Thymus (tissue), 11 donors: ENCODE results near the gene TENM4. TPM values are rescaled to one million over a fixed set of nuclear protein-coding genes. Genes with fewer than 3 reads are reported as not detected.

Source experiments
- DNase-seq, 9 donors: peaks; one replicate each; pipeline ENCODE4 v3.0.0-alpha.2; 2013; ENCODE audit warnings: low spot score in 9 of 9, low read depth in 6 of 9, missing footprints in 1 of 9
- H3K27ac ChIP-seq, 2 donors: one replicate each; pipeline ENCODE4 v1.5.1; 2013; ENCODE audit warnings: control low read depth in 1 of 2, low read depth in 1 of 2, low read length in 1 of 2, mild to moderate bottlenecking in 1 of 2, moderate library complexity in 1 of 2
- H3K27me3 ChIP-seq, 2 donors: one replicate each; pipeline ENCODE4 v1.5.1; 2013; ENCODE audit warnings: low read length in 1 of 2; ENCODE audit not compliant: control insufficient read depth in 2 of 2, insufficient read depth in 1 of 2
- H3K36me3 ChIP-seq, 2 donors: one replicate each; pipeline ENCODE4 v1.5.1; 2013; ENCODE audit warnings: low read length in 1 of 2, mild to moderate bottlenecking in 1 of 2, moderate library complexity in 1 of 2; ENCODE audit not compliant: control insufficient read depth in 2 of 2, insufficient read depth in 2 of 2
- H3K4me1 ChIP-seq, 2 donors: one replicate each; pipeline ENCODE4 v1.5.1; 2013; ENCODE audit warnings: low read length in 2 of 2; ENCODE audit not compliant: control insufficient read depth in 2 of 2, insufficient read depth in 2 of 2
- H3K4me3 ChIP-seq, 2 donors: one replicate each; pipeline ENCODE4 v1.5.1; 2013; ENCODE audit warnings: low read length in 2 of 2, control low read depth in 1 of 2, mild to moderate bottlenecking in 1 of 2
- H3K9me3 ChIP-seq, 2 donors: one replicate each; pipeline ENCODE4 v1.5.1; 2013; ENCODE audit warnings: low read length in 1 of 2, mild to moderate bottlenecking in 1 of 2; ENCODE audit not compliant: control insufficient read depth in 2 of 2, insufficient read depth in 1 of 2
- WGBS: extraction: QIAGEN DNeasy Blood & Tissue Kit; methylation state at CpG from one replicate; pipeline ENCODE4 v1.1.7; 2013; 5-methylcytosine and 5-hydroxymethylcytosine counted together
- polyA plus RNA-seq: library from polyadenylated mRNA; stranded (reverse); fragments of 200-250 nt; gene quantifications from one replicate; pipeline ENCODE4 v1.2.3, GENCODE V29; 2013
- total RNA-seq: library from RNA; stranded (reverse); fragments of 120-200 nt; gene quantifications from one replicate; pipeline ENCODE4 v1.2.4, GENCODE V29; 2013
- donor health status: healthy.

Gene TENM4
- total and polyA plus RNA-seq, 2 donors, result 1.0 to 2.8 TPM

DNA sequence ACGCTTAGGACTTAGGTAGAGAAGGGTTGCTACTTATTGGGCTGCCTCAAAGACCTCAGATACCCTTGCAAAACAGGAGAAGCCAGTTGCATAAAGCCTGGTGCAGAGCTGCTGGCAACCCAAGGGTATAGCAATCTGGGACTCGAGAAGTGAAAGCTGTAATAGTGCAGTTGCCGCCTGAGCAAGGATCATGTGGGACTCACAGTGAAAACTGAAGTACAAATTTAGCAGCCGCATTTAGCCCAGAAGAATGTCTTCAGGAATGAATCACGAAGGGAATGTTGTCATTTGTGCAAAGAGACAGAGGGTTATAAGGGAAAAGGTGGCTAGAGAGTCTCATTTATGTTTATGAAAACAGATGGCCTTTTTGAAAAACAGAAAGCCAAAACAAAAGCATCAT, 267.2 kb downstream of the TENM4 start:
- Histone ChIP-seq H3K4me3 (no peak overlapping the region), H3K27ac (no peak overlapping the region), H3K36me3 (no peaks in the 10 kb centered on the region), H3K9me3 (no peaks in the 10 kb centered on the region), H3K27me3 (no peaks in the 10 kb centered on the region), H3K4me1 (no peaks in the 10 kb centered on the region)
- no peak for DNase-seq
- WGBS, result 86% methylated on average over 5 of the region's 5 CpGs

DNA sequence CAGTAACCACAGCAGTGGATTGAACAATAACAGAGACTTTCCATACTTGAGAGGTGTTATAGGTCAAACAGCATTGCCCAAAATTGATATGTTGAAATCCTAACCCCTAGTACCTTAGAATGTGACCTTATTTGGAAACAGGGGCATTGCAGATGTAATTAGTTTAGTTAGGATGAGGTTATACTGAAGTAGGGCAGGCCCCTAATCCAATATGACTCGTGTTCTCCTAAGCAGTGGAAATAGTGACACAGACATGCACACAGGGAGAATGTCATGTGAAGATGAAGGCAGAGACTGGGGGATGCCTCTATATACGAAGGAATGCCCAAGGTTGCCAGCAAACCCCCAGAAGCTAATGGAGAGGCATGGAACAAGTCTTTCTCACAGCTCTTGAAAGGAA, 270.5 kb downstream of the TENM4 start:
- Histone ChIP-seq H3K27ac (no peak overlapping the region), H3K36me3 (no peaks in the 10 kb centered on the region), H3K9me3 (no peaks in the 10 kb centered on the region), H3K4me1 (no peaks in the 10 kb centered on the region), H3K4me3 (no peak overlapping the region), H3K27me3 (no peaks in the 10 kb centered on the region)
- WGBS, result 87% methylated on average over 2 of the region's 2 CpGs
- DNase-seq, result no peak

GRCh38 chr11:79168530-79169110, 272.2 kb downstream of the TENM4 start:
- no peaks in the 10 kb centered on the region for H3K4me1 ChIP-seq
- no peak for DNase-seq
- H3K4me3 ChIP-seq, result no peak overlapping the region
- H3K27me3 ChIP-seq, result no peaks in the 10 kb centered on the region
- no peak overlapping the region for H3K27ac ChIP-seq
- no peaks in the 10 kb centered on the region for H3K36me3 ChIP-seq
- 49% methylated on average over 3 of the region's 3 CpGs for WGBS
- no peaks in the 10 kb centered on the region for H3K9me3 ChIP-seq

GRCh38 chr11:79167510-79168188, 273.2 kb downstream of the TENM4 start:
- Histone ChIP-seq H3K36me3 (no peaks in the 10 kb centered on the region), H3K27me3 (no peaks in the 10 kb centered on the region), H3K4me3 (no peak overlapping the region), H3K27ac (no peak overlapping the region), H3K9me3 (no peaks in the 10 kb centered on the region), H3K4me1 (no peaks in the 10 kb centered on the region)
- no peak for DNase-seq
- 81% methylated on average over 3 of the region's 3 CpGs for WGBS

DNA sequence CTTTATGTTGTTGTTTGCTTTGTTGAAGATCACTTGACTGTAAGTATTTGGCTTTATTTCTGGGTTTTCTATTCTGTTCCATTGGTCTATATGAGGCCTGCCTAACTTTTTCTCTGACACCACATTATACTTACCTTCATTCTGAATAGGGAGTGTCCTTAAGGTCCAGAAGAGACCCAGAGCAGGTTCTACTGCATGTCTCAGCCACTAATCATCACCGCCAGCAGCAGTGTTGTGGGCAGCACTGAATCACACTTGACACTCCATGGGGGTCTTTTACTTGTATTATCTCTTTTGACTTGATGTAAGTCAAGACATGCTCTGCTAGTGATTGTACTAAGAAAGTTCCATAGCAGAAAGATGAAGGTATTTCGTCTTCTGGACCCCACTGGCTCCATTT, 274.9 kb downstream of the TENM4 start:
- DNase-seq, result no peak
- Histone ChIP-seq H3K36me3 (no peaks in the 10 kb centered on the region), H3K27me3 (no peaks in the 10 kb centered on the region), H3K4me3 (no peak overlapping the region), H3K27ac (no peak overlapping the region), H3K4me1 (no peaks in the 10 kb centered on the region), H3K9me3 (no peaks in the 10 kb centered on the region)
- WGBS, result 90% methylated on average over 2 of the region's 2 CpGs

DNA sequence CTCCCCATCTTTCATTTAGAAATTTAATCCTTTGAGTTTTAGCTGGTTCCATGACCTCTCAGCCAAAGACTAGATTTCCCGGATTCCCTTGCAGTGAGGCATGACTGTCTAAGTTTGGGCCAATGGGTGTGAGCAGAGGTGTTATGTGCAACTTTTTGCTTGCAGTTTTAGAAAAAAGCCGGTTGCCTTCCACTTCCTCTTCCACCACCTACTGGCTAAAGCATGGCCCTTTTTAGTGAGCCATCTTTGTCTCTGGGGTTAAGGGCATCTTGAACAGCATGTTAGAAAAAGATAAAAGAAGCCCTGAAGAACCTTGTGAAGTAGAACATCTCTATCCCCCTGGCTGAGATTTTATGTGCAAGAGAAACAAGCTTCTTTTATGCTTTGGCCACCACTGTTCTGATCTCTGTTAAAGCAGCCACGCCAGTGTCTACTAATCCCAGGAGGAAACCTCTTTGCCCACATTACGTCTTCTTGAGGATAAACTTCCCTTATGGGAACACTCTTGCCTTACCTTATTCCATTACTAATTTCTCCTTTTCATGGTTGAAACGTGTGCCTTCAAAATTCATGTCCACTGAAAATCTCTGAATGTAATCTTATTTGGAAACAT, 279.9 kb downstream of the TENM4 start:
- WGBS, result 71% methylated on average over 5 of the region's 5 CpGs
- H3K4me1 ChIP-seq, result no peaks in the 10 kb centered on the region
- H3K36me3 ChIP-seq, result no peaks in the 10 kb centered on the region
- no peak overlapping the region for H3K27ac ChIP-seq
- H3K27me3 ChIP-seq, result no peaks in the 10 kb centered on the region
- no peak overlapping the region for H3K4me3 ChIP-seq
- DNase-seq, result no peak
- H3K9me3 ChIP-seq, result no peaks in the 10 kb centered on the region

DNA sequence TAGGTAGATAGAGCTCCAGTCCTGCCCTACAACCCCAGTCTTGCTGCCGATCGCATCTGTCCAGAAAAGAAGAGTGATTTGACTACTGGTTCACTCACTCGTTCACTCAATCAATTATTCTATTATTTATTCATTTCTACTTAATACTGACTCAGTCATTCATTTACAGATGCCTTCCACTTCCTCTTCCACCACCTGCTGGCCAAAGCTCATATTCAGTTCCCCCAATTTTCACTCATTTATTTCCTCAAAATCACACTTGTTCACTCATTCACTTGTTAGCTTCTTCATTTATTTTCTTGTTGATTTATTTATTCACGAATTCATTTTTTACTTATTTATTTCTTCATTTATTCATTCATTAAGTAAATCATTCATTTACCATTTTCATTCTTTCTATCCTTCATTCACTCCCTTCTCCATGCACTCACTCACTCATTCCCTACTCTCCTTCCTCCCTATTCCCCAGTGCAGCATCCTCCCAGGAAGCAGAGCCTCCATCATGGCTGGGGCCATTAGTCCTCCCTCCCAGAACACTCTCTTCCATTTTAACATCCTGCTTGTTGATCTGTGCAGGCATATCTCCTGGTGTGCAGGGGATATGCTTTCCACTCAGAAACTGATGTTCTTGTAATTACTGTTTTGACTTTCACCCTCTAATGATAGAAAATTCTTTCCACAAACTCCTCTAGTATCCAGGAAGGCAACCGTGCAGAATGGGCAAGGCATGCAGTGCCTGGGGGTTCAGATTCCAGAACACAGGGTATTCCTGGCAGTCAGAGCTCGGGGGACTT, 281.0 kb downstream of the TENM4 start:
- no peak overlapping the region for H3K27ac ChIP-seq
- no peaks in the 10 kb centered on the region for H3K27me3 ChIP-seq
- no peak for DNase-seq
- no peaks in the 10 kb centered on the region for H3K36me3 ChIP-seq
- H3K4me3 ChIP-seq, result no peak overlapping the region
- H3K4me1 ChIP-seq, result no peaks in the 10 kb centered on the region
- H3K9me3 ChIP-seq, result no peaks in the 10 kb centered on the region
- WGBS, result 88% methylated on average over 6 of the region's 6 CpGs

GRCh38 chr11:79157738-79158137, 283.1 kb downstream of the TENM4 start:
- no peaks in the 10 kb centered on the region for H3K4me1 ChIP-seq
- H3K36me3 ChIP-seq, result no peaks in the 10 kb centered on the region
- H3K4me3 ChIP-seq, result no peak overlapping the region
- H3K27ac ChIP-seq, result no peak overlapping the region
- H3K27me3 ChIP-seq, result no peaks in the 10 kb centered on the region
- no peak for DNase-seq
- H3K9me3 ChIP-seq, result no peaks in the 10 kb centered on the region
- WGBS, result 70% methylated on average over 4 of the region's 4 CpGs

DNA sequence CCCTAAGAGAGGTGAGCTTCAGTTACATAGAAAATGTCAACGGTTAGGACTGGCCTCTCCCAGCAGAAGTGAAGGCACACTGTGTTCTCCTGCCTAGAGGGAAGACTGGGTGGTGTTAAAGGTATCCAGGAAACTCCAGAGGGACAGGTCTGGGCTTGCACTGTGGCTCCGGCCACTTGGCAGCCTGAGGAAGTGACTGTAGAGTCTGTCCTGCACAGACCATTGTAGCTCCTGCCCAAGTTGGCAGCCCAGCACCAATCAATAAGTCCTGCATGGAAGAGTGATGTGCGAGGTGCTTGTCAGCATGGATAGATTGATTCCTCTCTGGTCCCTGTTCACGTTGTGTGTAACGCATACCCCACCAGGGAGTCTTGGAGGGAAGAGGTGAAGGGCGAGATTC, 284.8 kb downstream of the TENM4 start:
- no peaks in the 10 kb centered on the region for H3K36me3 ChIP-seq
- no peaks in the 10 kb centered on the region for H3K4me1 ChIP-seq
- no peaks in the 10 kb centered on the region for H3K27me3 ChIP-seq
- H3K27ac ChIP-seq, result no peak overlapping the region
- 90% methylated on average over 6 of the region's 6 CpGs for WGBS
- no peaks in the 10 kb centered on the region for H3K9me3 ChIP-seq
- no peak overlapping the region for H3K4me3 ChIP-seq
- DNase-seq, result no peak
